HL-60 (cell line): ENCODE data around the gene JMJD4.

Source experiments
- DNase-seq, 2 experiments: peaks; one replicate each; pipeline ENCODE4 v3.0.0-alpha.2; 2010 to 2020; ENCODE audit warnings: low read depth in 1 of 2, low spot score in 1 of 2
- H3K27ac ChIP-seq: fragments of 250-450 bp; sonication (Bioruptor Pico); replicated peaks from 2 replicates; pipeline ENCODE4 v1.5.1; 2020; ENCODE audit warnings: mild to moderate bottlenecking, moderate library complexity
- H3K27me3 ChIP-seq: fragments of 250-450 bp; sonication (Bioruptor Pico); 2 replicates; pipeline ENCODE4 v1.5.1; 2021; ENCODE audit warnings: mild to moderate bottlenecking, moderate library complexity; ENCODE audit not compliant: insufficient read depth, poor library complexity, severe bottlenecking
- H3K4me3 ChIP-seq: replicated peaks from 2 replicates; pipeline ENCODE4 v1.5.1; 2011; ENCODE audit warnings: mild to moderate bottlenecking, control low read depth, low read length; ENCODE audit not compliant: insufficient read depth
- GABPA ChIP-seq: IDR thresholded peaks from 2 replicates; pipeline ENCODE4 v1.6.1; 2012; ENCODE audit warnings: low read depth
- POLR2AphosphoS5 ChIP-seq: IDR thresholded peaks from 2 replicates; pipeline ENCODE4 v1.6.1; 2012; ENCODE audit warnings: low read depth
- SPI1 ChIP-seq: IDR thresholded peaks from 2 replicates; pipeline ENCODE4 v1.6.1; 2012; ENCODE audit warnings: low read depth, mild to moderate bottlenecking, borderline replicate concordance
- TF ChIP-seq, protein P1 (sequence below): IDR thresholded peaks from one replicate; pipeline ENCODE4 v1.5.1; 2011; ENCODE audit warnings: low read length, control low read depth, inconsistent platforms; ENCODE audit not compliant: insufficient read depth
- TF ChIP-seq, protein P2 (sequence below): IDR thresholded peaks from 2 replicates; pipeline ENCODE4 v1.6.1; 2012; ENCODE audit warnings: low read depth; ENCODE audit not compliant: insufficient replicate concordance

JMJD4 gene

DNA sequence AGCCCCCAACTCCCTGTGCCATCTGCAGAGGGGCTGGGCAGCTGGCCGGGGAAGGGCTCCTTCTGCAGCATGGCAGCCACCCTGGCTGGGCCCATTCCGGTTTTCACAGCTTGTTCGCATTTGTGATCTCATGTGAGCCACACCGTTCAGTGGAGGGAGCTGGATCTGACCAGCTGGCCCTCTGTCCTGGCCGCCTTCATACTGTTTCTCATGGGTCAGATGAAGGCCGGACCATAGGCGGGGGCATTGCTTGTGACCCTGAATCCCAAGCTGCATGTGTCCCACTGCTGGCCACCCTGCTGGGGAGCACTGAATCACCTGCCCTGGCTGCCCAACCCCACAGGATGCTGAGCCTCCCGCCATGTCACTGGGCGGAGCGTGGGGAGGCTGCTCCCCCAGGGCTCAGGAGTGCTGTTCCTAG is 43.9 kb upstream of the JMJD4 start:
- DNase-seq, result no peak
- TF ChIP-seq GABPA (no peak), SPI1 (no peak), POLR2AphosphoS5 (no peak)
- TF ChIP-seq, protein P1, sequence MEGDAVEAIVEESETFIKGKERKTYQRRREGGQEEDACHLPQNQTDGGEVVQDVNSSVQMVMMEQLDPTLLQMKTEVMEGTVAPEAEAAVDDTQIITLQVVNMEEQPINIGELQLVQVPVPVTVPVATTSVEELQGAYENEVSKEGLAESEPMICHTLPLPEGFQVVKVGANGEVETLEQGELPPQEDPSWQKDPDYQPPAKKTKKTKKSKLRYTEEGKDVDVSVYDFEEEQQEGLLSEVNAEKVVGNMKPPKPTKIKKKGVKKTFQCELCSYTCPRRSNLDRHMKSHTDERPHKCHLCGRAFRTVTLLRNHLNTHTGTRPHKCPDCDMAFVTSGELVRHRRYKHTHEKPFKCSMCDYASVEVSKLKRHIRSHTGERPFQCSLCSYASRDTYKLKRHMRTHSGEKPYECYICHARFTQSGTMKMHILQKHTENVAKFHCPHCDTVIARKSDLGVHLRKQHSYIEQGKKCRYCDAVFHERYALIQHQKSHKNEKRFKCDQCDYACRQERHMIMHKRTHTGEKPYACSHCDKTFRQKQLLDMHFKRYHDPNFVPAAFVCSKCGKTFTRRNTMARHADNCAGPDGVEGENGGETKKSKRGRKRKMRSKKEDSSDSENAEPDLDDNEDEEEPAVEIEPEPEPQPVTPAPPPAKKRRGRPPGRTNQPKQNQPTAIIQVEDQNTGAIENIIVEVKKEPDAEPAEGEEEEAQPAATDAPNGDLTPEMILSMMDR, result no peak
- TF ChIP-seq, protein P2, sequence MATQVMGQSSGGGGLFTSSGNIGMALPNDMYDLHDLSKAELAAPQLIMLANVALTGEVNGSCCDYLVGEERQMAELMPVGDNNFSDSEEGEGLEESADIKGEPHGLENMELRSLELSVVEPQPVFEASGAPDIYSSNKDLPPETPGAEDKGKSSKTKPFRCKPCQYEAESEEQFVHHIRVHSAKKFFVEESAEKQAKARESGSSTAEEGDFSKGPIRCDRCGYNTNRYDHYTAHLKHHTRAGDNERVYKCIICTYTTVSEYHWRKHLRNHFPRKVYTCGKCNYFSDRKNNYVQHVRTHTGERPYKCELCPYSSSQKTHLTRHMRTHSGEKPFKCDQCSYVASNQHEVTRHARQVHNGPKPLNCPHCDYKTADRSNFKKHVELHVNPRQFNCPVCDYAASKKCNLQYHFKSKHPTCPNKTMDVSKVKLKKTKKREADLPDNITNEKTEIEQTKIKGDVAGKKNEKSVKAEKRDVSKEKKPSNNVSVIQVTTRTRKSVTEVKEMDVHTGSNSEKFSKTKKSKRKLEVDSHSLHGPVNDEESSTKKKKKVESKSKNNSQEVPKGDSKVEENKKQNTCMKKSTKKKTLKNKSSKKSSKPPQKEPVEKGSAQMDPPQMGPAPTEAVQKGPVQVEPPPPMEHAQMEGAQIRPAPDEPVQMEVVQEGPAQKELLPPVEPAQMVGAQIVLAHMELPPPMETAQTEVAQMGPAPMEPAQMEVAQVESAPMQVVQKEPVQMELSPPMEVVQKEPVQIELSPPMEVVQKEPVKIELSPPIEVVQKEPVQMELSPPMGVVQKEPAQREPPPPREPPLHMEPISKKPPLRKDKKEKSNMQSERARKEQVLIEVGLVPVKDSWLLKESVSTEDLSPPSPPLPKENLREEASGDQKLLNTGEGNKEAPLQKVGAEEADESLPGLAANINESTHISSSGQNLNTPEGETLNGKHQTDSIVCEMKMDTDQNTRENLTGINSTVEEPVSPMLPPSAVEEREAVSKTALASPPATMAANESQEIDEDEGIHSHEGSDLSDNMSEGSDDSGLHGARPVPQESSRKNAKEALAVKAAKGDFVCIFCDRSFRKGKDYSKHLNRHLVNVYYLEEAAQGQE, result no peak
- Histone ChIP-seq H3K4me3 (no peak overlapping the region), H3K27me3 (no peaks in the 10 kb centered on the region), H3K27ac (no peak overlapping the region)

GRCh38 chr1:227778401-227778947 is 43.4 kb upstream of the JMJD4 start:
- Histone ChIP-seq H3K27me3 (no peaks in the 10 kb centered on the region), H3K4me3 (no peak overlapping the region), H3K27ac (no peak overlapping the region)
- DNase-seq, result no peak
- TF ChIP-seq GABPA (no peak), POLR2AphosphoS5 (no peak), SPI1 (no peak)
- TF ChIP-seq, protein P2, result no peak

- no peak for DNase-seq
- TF ChIP-seq SPI1, result no peak
- TF ChIP-seq, protein P2, result no peak
- TF ChIP-seq POLR2AphosphoS5, result no peak
- H3K4me3 ChIP-seq, result no peak overlapping the region
- H3K27me3 ChIP-seq, result no peaks in the 10 kb centered on the region
- no peak overlapping the region for H3K27ac ChIP-seq
These were observed 42.5 kb upstream of the JMJD4 start for GRCh38 chr1:227777646-227778045.

GRCh38 chr1:227777156-227777555 is 42.1 kb upstream of the JMJD4 start:
- H3K27me3 ChIP-seq, result no peaks in the 10 kb centered on the region
- no peak for DNase-seq
- H3K4me3 ChIP-seq, result no peak overlapping the region
- TF ChIP-seq, protein P2, result no peak
- TF ChIP-seq, protein P1, result no peak
- TF ChIP-seq POLR2AphosphoS5, result no peak
- no peak for TF ChIP-seq GABPA
- no peak for TF ChIP-seq SPI1
- no peak overlapping the region for H3K27ac ChIP-seq
